ENCODE data around the gene LPAR1.
A peak's percentile ranks its signal among the peaks of the same experiment; 100 is the strongest.

Gene LPAR1

GRCh38 chr9:111034898-111035539, 3.3 kb downstream of the LPAR1 start:
- no peak for DNase-seq (ENCODE audit: low spot score)
- peak overlapping the region in 1 of 2 donors; percentile 57 for H3K27ac ChIP-seq
- peak overlapping the region; percentile 38 for H3K4me3 ChIP-seq
- TF ChIP-seq CTCF (IDR thresholded peaks at IDR 0.05) = no peak

GRCh38 chr9:111034170-111034897, 3.9 kb downstream of the LPAR1 start:
- H3K27ac ChIP-seq = peak overlapping the region in 1 of 2 donors; percentile 57
- no peak for DNase-seq (ENCODE audit: low spot score)

DNA sequence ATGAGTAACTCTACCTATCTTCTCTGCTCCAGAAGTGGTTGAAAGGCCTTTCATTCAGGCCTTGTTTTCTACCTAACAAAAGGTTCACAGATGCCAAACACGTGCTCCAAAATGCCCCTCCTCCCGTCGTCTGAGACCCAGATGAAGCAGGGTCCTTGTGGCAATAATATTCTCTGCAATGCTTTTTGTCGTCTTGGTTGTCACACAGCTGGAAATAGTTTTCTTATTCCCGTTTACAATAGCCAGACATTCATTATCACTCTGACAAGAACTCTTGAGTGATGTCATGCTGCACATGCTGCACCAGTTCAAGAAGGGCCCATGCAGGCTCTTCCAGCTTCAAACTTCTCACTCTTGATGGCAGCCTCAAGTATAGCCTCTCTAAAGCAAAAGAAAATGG, 7.8 kb downstream of the LPAR1 start:
- H3K4me3 ChIP-seq = no peak overlapping the region
- TF ChIP-seq CTCF (IDR thresholded peaks at IDR 0.05) = no peak
- no peak overlapping the region for H3K27ac ChIP-seq
- DNase-seq (ENCODE audit: low spot score) = no peak

More at GRCh38 chr9:111034170-111034897, 3.9 kb downstream of the LPAR1 start:
- no peak for TF ChIP-seq CTCF (IDR thresholded peaks at IDR 0.05)
- H3K4me3 ChIP-seq = peak overlapping the region; percentile 38

- Histone ChIP-seq H3K27ac (no peak overlapping the region), H3K4me3 (no peak overlapping the region)
- no peak for TF ChIP-seq CTCF (IDR thresholded peaks at IDR 0.05)
- DNase-seq (ENCODE audit: low spot score) = no peak
Measured at GRCh38 chr9:111029260-111029659, 9.0 kb downstream of the LPAR1 start.

GRCh38 chr9:111027798-111028197, 10.5 kb downstream of the LPAR1 start:
- DNase-seq (ENCODE audit: low spot score) = no peak
- H3K27ac ChIP-seq = no peak overlapping the region
- no peak overlapping the region for H3K4me3 ChIP-seq
- no peak for TF ChIP-seq CTCF (IDR thresholded peaks at IDR 0.05)

DNA sequence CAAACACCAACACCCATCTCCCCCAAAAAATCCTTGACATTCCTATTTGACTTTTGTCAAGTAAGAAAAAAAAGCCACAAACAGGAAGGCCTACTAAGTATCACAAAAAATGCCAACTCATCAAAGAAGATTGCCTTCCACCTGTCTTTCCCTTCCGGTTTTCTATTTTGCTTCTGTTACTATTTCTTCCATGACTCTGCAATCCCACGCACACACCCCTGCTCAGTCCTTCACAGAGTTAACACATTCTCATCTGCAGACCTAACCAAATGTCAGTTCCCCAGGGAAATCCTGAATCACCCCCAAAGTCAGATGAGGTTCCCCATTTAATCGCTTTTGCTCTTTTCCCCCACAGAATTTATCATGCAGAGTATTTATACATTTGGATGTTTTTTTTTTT, 15.1 kb downstream of the LPAR1 start:
- H3K27ac ChIP-seq = no peak overlapping the region

More for the DNA sequence above, 15.1 kb downstream of the LPAR1 start:
- TF ChIP-seq CTCF (IDR thresholded peaks at IDR 0.05) = no peak
- no peak overlapping the region for H3K4me3 ChIP-seq
- no peak for DNase-seq (ENCODE audit: low spot score)

Measured in coronary artery (tissue), 2 donors.